NOMO-1 (cell line): ENCODE data around the gene DNAL1.
A peak's percentile ranks its signal among the peaks of the same experiment; 100 is the strongest.

Experiments used
- DNase-seq, 2 experiments: peaks; one replicate each; lab custom pipeline; 2025; ENCODE audit not compliant: unreplicated experiment in 2 of 2; lab: John Stamatoyannopoulos, UW

DNAL1 gene

GRCh38 chr14:73722581-73722980 is 77.8 kb downstream of the DNAL1 start:
- no peak for DNase-seq

DNA sequence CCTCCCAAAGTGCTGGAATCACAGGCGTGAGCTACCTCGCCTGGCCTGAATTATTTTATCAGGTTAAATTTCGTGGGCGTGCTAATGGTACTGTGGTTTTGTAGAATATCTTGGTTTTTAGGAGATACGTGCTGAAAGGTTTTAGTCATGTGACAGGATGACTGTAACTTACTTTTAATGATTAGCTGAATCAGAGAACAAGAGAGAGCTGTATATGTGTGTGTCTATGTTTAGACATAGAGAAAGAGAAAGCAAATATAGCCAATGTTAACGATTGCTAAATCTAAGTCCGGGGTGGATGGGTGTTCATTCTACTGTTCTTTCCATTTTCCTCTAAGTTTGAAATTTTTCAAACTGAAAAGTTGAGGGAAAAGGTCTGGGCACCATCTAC is 78.6 kb downstream of the DNAL1 start:
- no peak for DNase-seq

DNA sequence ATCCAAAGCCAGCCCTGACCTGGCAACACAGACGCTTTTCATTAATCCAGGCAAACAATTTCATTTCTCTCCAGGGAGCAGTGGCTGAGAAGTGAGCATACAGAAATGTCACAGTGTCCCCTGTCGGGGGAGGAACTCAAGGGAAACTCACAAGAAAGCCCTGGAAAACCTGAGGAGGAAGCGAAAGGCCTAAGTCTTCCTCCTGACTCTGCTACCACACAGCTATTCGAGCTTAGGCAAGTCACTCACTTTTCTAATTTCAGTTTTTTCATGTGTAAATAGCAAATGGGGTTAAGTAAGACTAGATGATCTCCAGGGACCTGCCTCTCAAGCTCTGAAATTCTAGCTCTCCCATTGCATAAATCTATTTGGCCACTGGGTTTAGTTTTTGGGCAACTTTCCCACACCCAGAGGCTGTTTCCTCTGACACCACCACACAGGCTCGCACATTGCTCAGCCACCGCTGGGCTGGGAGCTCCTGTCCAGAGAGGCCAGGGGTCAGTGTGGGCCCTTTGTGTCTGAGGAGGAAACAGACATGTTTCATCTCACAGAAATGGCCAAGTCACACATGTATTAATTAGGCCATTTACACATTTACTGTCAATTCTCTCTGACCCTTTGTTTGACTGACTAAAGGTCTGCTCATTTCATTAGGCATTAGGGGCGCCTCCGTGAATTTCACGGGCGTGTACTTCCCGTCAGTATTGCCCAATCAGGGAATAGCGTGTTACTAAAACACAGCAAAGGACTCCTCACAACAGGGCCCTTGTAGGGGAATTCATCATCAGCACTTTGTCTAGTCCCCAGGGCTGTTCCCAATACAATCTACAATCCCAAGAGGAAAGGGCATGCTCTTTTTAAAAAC is 79.2 kb downstream of the DNAL1 start:
- no peak for DNase-seq

DNA sequence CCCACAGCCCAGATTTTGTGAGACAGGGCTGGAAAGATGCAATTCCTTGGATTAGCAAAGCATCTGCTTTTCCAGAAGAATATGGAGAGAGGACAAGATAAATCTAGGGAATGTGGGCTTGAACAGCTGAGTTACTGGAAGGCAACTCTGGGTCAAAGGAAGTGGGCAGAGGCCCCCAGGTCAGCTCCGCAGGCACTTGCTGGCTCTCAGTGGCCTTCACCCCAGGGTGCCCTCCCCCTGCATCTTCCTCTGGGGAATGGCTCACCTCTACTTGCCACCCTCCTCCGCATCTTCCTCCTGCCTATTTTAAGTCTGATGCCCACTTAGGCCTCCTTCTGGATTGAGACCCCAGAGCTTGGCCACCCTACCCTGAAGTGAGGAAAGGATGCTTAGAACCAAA is 79.9 kb downstream of the DNAL1 start:
- no peak for DNase-seq

GRCh38 chr14:73725116-73726024 is 80.6 kb downstream of the DNAL1 start:
- DNase-seq: no peak

DNA sequence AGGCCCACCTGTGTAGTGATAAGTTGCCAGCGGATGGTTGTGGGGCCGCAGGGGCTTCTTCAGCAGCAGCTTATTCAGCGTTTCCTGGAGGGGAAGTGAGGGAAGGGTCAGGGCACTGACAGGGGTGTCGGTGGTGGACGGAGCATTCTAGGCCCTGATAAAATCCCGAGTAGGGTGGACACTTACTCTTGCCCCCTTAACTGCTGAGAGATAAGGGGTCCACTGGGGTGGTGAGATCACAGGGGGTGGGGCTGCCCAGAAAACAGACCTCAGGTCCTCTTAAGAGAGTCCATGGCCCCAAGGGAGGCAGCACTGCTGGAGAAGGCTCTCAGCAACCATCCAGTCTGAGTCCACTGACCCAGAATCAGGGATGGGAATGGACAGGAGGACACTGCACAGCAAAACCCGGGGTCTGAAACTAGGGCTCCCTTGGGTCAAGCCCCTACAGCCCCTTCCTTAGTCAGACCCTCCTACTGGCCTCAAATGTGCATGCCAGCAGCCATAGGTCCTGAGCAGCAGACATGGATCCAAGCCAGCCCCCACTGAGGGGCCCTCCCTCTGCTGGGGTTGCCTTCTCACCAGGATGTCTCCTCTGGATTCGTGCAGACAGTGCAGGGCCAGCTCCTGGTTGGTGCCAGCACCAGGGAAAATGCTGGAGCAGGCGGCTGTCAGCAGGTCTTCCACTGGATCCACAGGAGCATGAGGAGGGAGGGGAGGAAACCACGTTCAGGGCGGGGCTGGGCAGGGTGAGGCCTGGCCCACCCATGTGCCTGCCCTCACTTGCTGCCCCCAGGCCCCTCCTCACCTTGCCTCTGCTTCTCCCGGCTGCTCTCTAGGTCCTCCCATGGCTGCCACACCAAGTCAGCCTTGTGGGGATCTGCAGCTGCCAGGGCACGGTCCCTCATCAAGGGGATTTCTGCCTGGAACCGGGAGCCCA is 81.5 kb downstream of the DNAL1 start:
- DNase-seq: no peak

- no peak for DNase-seq
Observed at GRCh38 chr14:73727166-73727565, 82.4 kb downstream of the DNAL1 start.

- DNase-seq: peak; percentile 90 to 93
Observed at GRCh38 chr14:73728717-73729330, 84.0 kb downstream of the DNAL1 start.

DNA sequence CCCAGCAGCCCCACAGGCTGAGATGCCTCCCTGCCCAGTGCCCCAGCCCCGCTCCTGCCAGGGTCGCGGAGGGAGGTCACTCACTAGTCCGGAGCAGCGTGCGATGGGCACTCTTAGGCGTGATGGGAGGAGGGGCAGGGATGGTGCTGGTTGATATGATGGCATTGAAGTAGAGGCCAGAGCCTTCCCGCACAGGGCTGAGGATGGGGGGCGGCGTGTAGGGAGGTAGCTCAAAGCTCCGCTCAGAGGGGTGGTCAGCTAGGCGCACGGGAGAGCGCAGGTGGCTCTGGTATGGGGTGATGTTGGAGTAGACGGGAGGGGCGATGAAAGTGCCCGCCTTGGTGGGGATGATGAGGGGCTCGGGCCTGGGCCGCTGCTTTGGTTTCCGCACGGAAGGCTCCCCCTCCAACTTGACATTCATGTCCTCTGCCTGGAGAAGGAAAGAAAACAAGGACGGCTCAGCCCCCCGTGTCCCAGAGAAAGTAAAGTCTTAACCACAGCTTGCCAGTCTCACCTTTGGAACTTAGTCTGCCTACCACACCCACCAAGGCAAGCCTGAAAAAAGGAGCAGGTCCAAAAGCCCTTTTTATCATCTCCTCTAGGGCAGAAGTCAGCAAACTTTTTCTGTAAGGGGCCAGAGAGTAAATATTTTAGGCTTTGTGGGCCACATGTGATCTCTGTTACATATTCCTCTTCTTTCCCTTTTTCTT is 84.9 kb downstream of the DNAL1 start:
- no peak for DNase-seq

DNA sequence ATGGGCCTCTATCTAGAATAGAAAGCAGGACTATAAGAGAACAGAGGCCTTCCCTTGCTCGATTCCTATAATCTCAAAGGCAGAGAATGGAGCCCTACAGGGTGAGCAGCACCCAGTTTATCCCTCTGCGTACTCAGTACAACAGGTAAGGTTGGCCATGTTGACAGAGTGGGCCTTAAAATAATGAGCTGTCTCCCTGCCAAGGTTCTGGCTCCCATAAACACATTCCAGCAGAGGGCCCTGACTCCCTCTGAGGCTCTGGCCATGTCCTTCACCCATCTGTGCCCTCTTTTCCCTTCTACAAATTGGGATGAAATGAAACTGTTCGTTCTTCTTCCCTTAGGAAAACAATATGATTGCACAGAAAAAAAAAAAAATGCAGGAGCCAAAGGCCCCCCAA is 86.3 kb downstream of the DNAL1 start:
- no peak for DNase-seq

DNA sequence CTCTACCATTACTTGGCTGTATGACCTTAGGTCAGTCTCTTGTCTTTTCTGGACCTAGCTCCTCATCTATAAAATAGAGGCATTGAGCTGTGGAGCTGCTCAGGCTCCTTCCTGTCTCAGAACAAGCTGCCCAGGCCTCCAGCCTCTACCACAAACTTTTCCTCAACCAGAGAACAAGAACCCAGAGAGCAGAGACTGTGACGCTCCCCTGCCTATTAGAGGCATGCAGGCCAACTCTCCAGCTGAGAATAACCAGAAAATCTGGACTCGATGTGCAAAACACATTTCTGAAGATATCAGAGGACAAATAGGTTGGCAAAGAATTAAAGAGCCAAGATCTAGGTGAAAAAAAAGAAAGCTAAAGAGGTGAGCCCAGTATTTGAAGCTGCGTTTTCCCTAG is 87.2 kb downstream of the DNAL1 start:
- no peak for DNase-seq

- DNase-seq: no peak
Observed at GRCh38 chr14:73736842-73737241, 92.1 kb downstream of the DNAL1 start.

- DNase-seq: no peak
Observed at GRCh38 chr14:73738518-73739173, 93.9 kb downstream of the DNAL1 start.

DNA sequence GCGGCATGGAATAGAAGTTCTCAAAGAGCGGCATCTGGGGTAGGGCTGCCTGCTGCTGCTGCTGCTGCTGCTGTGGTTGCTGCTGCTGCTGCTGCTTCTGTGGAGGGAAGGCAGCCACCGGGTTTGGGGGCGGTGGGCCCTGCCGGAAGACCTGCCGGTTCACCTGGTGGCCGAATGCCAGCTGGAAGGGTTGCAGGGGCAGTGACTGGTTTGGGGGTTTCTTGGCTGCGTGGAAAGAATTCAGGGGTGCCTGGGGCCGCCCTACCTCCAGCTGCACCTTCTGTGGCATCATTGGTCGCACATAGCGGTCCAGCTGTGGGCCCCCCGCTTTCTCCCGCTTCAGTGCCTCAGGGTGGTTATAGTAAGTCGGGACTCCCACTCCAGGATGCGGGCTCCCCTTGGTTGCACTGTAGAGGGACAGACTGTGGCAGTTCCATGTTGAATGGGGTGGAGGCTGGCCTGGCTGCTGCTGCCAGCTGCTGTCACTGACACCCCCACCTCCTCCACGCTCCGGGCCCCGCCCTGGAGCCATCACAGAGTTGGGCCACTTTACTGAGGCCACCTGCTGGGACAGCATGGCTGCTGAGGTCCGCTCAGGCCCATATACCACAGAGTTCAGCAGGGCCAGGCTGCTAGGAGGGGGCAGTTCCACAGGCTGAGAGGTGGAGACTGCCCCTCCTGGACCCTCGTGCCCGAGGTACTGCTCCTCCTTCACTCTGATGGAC is 94.5 kb downstream of the DNAL1 start:
- no peak for DNase-seq

GRCh38 chr14:73739899-73740617 is 95.3 kb downstream of the DNAL1 start:
- DNase-seq: no peak

- DNase-seq: no peak
Observed at GRCh38 chr14:73740618-73741326, 96.0 kb downstream of the DNAL1 start.

GRCh38 chr14:73741386-73741875 is 96.6 kb downstream of the DNAL1 start:
- DNase-seq: peak; percentile 39 to 71
